PC-9 (cell line): ENCODE measurements around the gene EYA4. TPM values are rescaled to one million over a fixed set of nuclear protein-coding genes. Genes with fewer than 3 reads are reported as not detected.

Source experiments
- BruUV-seq: library from RNA; stranded (reverse); fragments of 400-500 nt; replicated peaks from 2 replicates; lab custom pipeline; 2021; lab: Mats Ljungman, UMichigan
- CTCF ChIA-PET: fragments of 300-600 bp; sonication (Branson Sonifier 250); formaldehyde crosslinking; loops from one replicate; lab custom pipeline; 2022; ENCODE audit warnings: antibody characterized with exemption; lab: Charles Lee
- POLR2A ChIA-PET: fragments of 300-600 bp; sonication (Branson Sonifier 250); formaldehyde crosslinking; loops from one replicate; lab custom pipeline; 2022; ENCODE audit warnings: antibody characterized with exemption; ENCODE audit not compliant: unreplicated experiment; lab: Charles Lee
- DNase-seq, 2 experiments: peaks; one replicate each; pipeline versions ENCODE4 v3.0.0 to v3.0.0-alpha.2; 2015 to 2022; ENCODE audit warnings: mixed read lengths in 1 of 2
- H2AFZ ChIP-seq: fragments of 200-600 bp; sonication (generic); 2 replicates; pipeline ENCODE4 v1.8.1; 2017; ENCODE audit warnings: antibody characterized with exemption
- H3F3A ChIP-seq: fragments of 200-600 bp; sonication (generic); 2 replicates; pipeline ENCODE4 v1.8.1; 2017; ENCODE audit warnings: antibody characterized with exemption, mild to moderate bottlenecking, low read depth; ENCODE audit not compliant: insufficient read depth
- H3K27ac ChIP-seq: fragments of 200-600 bp; sonication (generic); 2 replicates; pipeline ENCODE4 v1.6.1; 2016; ENCODE audit warnings: mixed run types
- H3K27me3 ChIP-seq: fragments of 200-600 bp; sonication (generic); 2 replicates; pipeline ENCODE4 v1.6.1; 2016; ENCODE audit warnings: low read depth, mixed run types; ENCODE audit not compliant: insufficient read depth
- H3K36me3 ChIP-seq: fragments of 200-600 bp; sonication (generic); 2 replicates; pipeline ENCODE4 v1.6.1; 2016; ENCODE audit warnings: low read depth, mixed run types
- H3K4me1 ChIP-seq: fragments of 200-600 bp; sonication (generic); replicated peaks from 2 replicates; pipeline ENCODE4 v1.6.1; 2016; ENCODE audit warnings: mixed run types; ENCODE audit not compliant: insufficient read depth
- H3K4me2 ChIP-seq: fragments of 200-600 bp; sonication (generic); 2 replicates; pipeline ENCODE4 v1.6.1; 2017; ENCODE audit warnings: mixed run types
- H3K4me3 ChIP-seq: fragments of 200-600 bp; sonication (generic); 2 replicates; pipeline ENCODE4 v1.6.1; 2016; ENCODE audit warnings: mixed run types
- H3K79me2 ChIP-seq: fragments of 200-600 bp; sonication (generic); 2 replicates; pipeline ENCODE4 v1.6.1; 2017; ENCODE audit warnings: low read depth, mixed run types
- H3K9me2 ChIP-seq: fragments of 200-600 bp; sonication (generic); 2 replicates; pipeline ENCODE4 v1.8.1; 2017; ENCODE audit warnings: mild to moderate bottlenecking; ENCODE audit not compliant: insufficient read depth
- H3K9me3 ChIP-seq: fragments of 200-600 bp; sonication (generic); 2 replicates; pipeline ENCODE4 v1.8.1; 2016; ENCODE audit warnings: low read depth; ENCODE audit not compliant: insufficient read depth
- H4K20me1 ChIP-seq: fragments of 200-600 bp; sonication (generic); 2 replicates; pipeline ENCODE4 v1.8.1; 2017; ENCODE audit not compliant: insufficient read depth
- CTCF ChIP-seq: fragments of 200-600 bp; sonication (generic); conservative IDR thresholded peaks from 2 replicates; pipeline ENCODE4 v1.6.1; 2017; ENCODE audit warnings: mixed run types, antibody characterized with exemption, mild to moderate bottlenecking, moderate library complexity
- EZH2 ChIP-seq: fragments of 200-600 bp; sonication (generic); IDR thresholded peaks from 2 replicates; pipeline ENCODE4 v1.8.0; 2017; ENCODE audit warnings: antibody characterized with exemption, low read depth
- intact Hi-C: fragments of 100-400 bp; cut with micrococcal nuclease; formaldehyde crosslinking; loops from one replicate; pipeline ENCODE4 v1.10.0; 2022; ENCODE audit not compliant: unreplicated experiment
- total RNA-seq: library from RNA; stranded (reverse); gene quantifications from 2 replicates; pipeline ENCODE4 v1.2.3, GENCODE V29; 2021

Gene EYA4
- total RNA-seq, 1 experiment from 2014 or later = 9.8 TPM

- ChIA-PET POLR2A (no interaction called here), CTCF (no interaction called here)
- H3K79me2 ChIP-seq = no peaks in the 10 kb centered on the region
- no peak for DNase-seq
- no peak overlapping the region for H3K27ac ChIP-seq
- no peak for TF ChIP-seq CTCF
- no peak for TF ChIP-seq EZH2
- H3K4me2 ChIP-seq = no peak overlapping the region
- H3K4me1 ChIP-seq = no peaks in the 10 kb centered on the region
- no peaks in the 10 kb centered on the region for H4K20me1 ChIP-seq
- 0 out of 2 replicates have a peak, but pooled peaks cover 3% of the 10 kb centered on the region for H3K9me2 ChIP-seq
- intact Hi-C loops = no loop called here
- H3K9me3 ChIP-seq = no peaks in the 10 kb centered on the region
- no TSS peak for BruUV-seq
- no peaks in the 10 kb centered on the region for H3K36me3 ChIP-seq
- no peaks in the 10 kb centered on the region for H3K27me3 ChIP-seq
- no peak overlapping the region for H2AFZ ChIP-seq
- H3F3A ChIP-seq = no peaks in the 10 kb centered on the region
- H3K4me3 ChIP-seq = no peak overlapping the region
Observed at GRCh38 chr6:133380723-133381122, 139.6 kb downstream of the EYA4 start.

- ChIA-PET POLR2A (no interaction called here), CTCF (no interaction called here)
- Histone ChIP-seq H3K4me3 (no peak overlapping the region), H3K36me3 (no peaks in the 10 kb centered on the region), H3K9me2 (no peaks in the 10 kb centered on the region), H3F3A (no peaks in the 10 kb centered on the region), H3K27ac (no peak overlapping the region), H3K27me3 (no peaks in the 10 kb centered on the region), H3K4me1 (no peaks in the 10 kb centered on the region), H4K20me1 (no peaks in the 10 kb centered on the region), H3K79me2 (no peaks in the 10 kb centered on the region), H2AFZ (0 out of 2 replicates have a peak overlapping the region, but pooled peaks have one; percentile 19), H3K4me2 (no peak overlapping the region), H3K9me3 (no peaks in the 10 kb centered on the region)
- BruUV-seq = no TSS peak
- intact Hi-C loops = no loop called here
- no peak for DNase-seq
- TF ChIP-seq CTCF (no peak), EZH2 (no peak)
Observed at GRCh38 chr6:133388731-133389130, 147.6 kb downstream of the EYA4 start.

- no peaks in the 10 kb centered on the region for H3K9me2 ChIP-seq
- H3K9me3 ChIP-seq = no peaks in the 10 kb centered on the region
- no peaks in the 10 kb centered on the region for H3K79me2 ChIP-seq
- no peaks in the 10 kb centered on the region for H3K27me3 ChIP-seq
- no peak overlapping the region for H2AFZ ChIP-seq
- BruUV-seq = no TSS peak
- TF ChIP-seq EZH2 (no peak), CTCF (no peak)
- no peaks in the 10 kb centered on the region for H3K4me1 ChIP-seq
- no peak for DNase-seq
- POLR2A ChIA-PET = interaction anchor here (0.6 kb wide), 1 partner anchor 331 kb away, joined by 14 read pairs; no protein-coding TSS in a partner anchor
- no peaks in the 10 kb centered on the region for H3F3A ChIP-seq
- H4K20me1 ChIP-seq = no peaks in the 10 kb centered on the region
- intact Hi-C loops = no loop called here
- H3K36me3 ChIP-seq = no peaks in the 10 kb centered on the region
- H3K4me2 ChIP-seq = no peak overlapping the region
- CTCF ChIA-PET = no interaction called here
- no peak overlapping the region for H3K27ac ChIP-seq
- H3K4me3 ChIP-seq = no peak overlapping the region
Observed at GRCh38 chr6:133390168-133390567, 149.0 kb downstream of the EYA4 start.
